T-cell (primary cell): ENCODE results near the gene PLXNA1. TPM values are rescaled to one million over a fixed set of nuclear protein-coding genes. Genes with fewer than 3 reads are reported as not detected.

Experiments
- ATAC-seq, 4 experiments: fragments of 200-7000 bp in 3 of 4; fragments of 150-1000 bp in 1 of 4; cut with Tn5 transposase; replicated peaks in 1 of 4; 1 replicate in 3 of 4; 2 replicates in 1 of 4; pipeline ENCODE4 v1.10.0; 2021; ENCODE audit warnings: moderate library complexity in 3 of 4, mild to moderate bottlenecking in 2 of 4, moderate number of reproducible peaks in 1 of 4
- CTCF ChIA-PET, 2 donors: fragments of 300-600 bp; sonication (Branson Sonifier 250); formaldehyde crosslinking; loops; one replicate each; lab custom pipeline; 2022; ENCODE audit warnings: antibody characterized with exemption in 2 of 2; lab: Charles Lee
- POLR2A ChIA-PET, 2 donors: fragments of 300-600 bp; sonication (Branson Sonifier 250); formaldehyde crosslinking; loops; one replicate each; lab custom pipeline; 2022; ENCODE audit warnings: antibody characterized with exemption in 2 of 2; lab: Charles Lee
- DNase-seq, 35 experiments: peaks; one replicate each; pipeline versions ENCODE4 v3.0.0 to v3.0.0-alpha.2; 2013 to 2023
- H3K27ac ChIP-seq: one replicate; pipeline ENCODE4 v1.5.1; 2013; ENCODE audit warnings: low read length
- H3K27me3 ChIP-seq, 2 experiments: replicated peaks in 1 of 2; 1 replicate in 1 of 2; 2 replicates in 1 of 2; pipeline versions ENCODE4 v1.6.1 to v1.7.0; 2013; ENCODE audit warnings: low read length in 1 of 2, mixed read lengths in 1 of 2; ENCODE audit not compliant: control insufficient read depth in 2 of 2, insufficient read depth in 2 of 2; ENCODE audit errors: extremely low read depth in 1 of 2
- H3K36me3 ChIP-seq, 2 donors: 1 replicate in 1 of 2; 2 replicates in 1 of 2; pipeline versions ENCODE4 v1.6.1 to v1.7.0; 2013; ENCODE audit warnings: low read length in 1 of 2; ENCODE audit not compliant: control insufficient read depth in 2 of 2, insufficient read depth in 1 of 2; ENCODE audit errors: extremely low read depth in 1 of 2
- H3K4me1 ChIP-seq, 2 experiments: 1 replicate in 1 of 2; 2 replicates in 1 of 2; pipeline versions ENCODE4 v1.6.1 to v1.7.0; 2013; ENCODE audit warnings: low read length in 2 of 2, mixed read lengths in 1 of 2; ENCODE audit not compliant: insufficient read depth in 2 of 2, control insufficient read depth in 1 of 2; ENCODE audit errors: extremely low read depth in 1 of 2
- H3K4me3 ChIP-seq, 2 donors: 1 replicate in 1 of 2; 2 replicates in 1 of 2; pipeline versions ENCODE4 v1.5.1 to v1.7.0; 2013; ENCODE audit warnings: mild to moderate bottlenecking in 2 of 2, low read length in 1 of 2, moderate library complexity in 1 of 2; ENCODE audit not compliant: control insufficient read depth in 1 of 2; ENCODE audit errors: extremely low read depth in 1 of 2
- H3K9me3 ChIP-seq: 2 replicates; pipeline ENCODE4 v1.7.0; 2013
- H3K27ac Mint-ChIP-seq, 2 donors: one replicate each; pipeline ENCODE4 v1.8.0; 2020 to 2021; ENCODE audit warnings: mild to moderate bottlenecking in 2 of 2, mixed read lengths in 2 of 2
- H3K27me3 Mint-ChIP-seq, 2 donors: one replicate each; pipeline ENCODE4 v1.8.0; 2021 to 2022; ENCODE audit warnings: mixed read lengths in 2 of 2
- H3K36me3 Mint-ChIP-seq: one replicate; pipeline ENCODE4 v1.8.0; 2021; ENCODE audit warnings: mixed read lengths
- H3K4me1 Mint-ChIP-seq, 3 donors: one replicate each; pipeline ENCODE4 v1.8.0; 2020 to 2022; ENCODE audit warnings: mixed read lengths in 3 of 3, mild to moderate bottlenecking in 1 of 3
- H3K4me3 Mint-ChIP-seq, 3 donors: one replicate each; pipeline ENCODE4 v1.8.0; 2020 to 2022; ENCODE audit warnings: mild to moderate bottlenecking in 3 of 3, mixed read lengths in 3 of 3, moderate library complexity in 3 of 3
- H3K9me3 Mint-ChIP-seq, 3 donors: one replicate each; pipeline ENCODE4 v1.8.0; 2020 to 2022; ENCODE audit warnings: mixed read lengths in 3 of 3
- WGBS: methylation state at CpG from one replicate; pipeline ENCODE4 v1.1.5; 2013; ENCODE audit warnings: missing lambda C conversion rate; ENCODE audit not compliant: insufficient coverage; 5-methylcytosine and 5-hydroxymethylcytosine counted together
- total RNA-seq, 35 experiments: library from RNA in 6 of 35; stranded (reverse) in 6 of 35; fragments of 120-200 nt in 1 of 35; gene quantifications; one replicate each; pipeline versions ENCODE4 v1.2.1 to v1.2.4 and lab custom pipeline; 2013 to 2026

PLXNA1 gene
- total RNA-seq, 5 donors from 2014 or later (not counting 1 experiment from before 2014, with no cell fraction given) = 10.9 to 16.9 (median 16.0) TPM

GRCh38 chr3:127012091-127012490 lies 29.2 kb downstream of the PLXNA1 start:
- H3K27ac Mint-ChIP-seq = no peak overlapping the region
- H3K4me1 Mint-ChIP-seq = no peaks in the 10 kb centered on the region
- no peak overlapping the region for H3K4me3 Mint-ChIP-seq
- no peak overlapping the region for H3K27ac ChIP-seq
- no peaks in the 10 kb centered on the region for H3K27me3 ChIP-seq
- ATAC-seq = no peak
- DNase-seq = no peak
- H3K36me3 ChIP-seq = peaks cover 4 to 11% of the 10 kb centered on the region in 2 donors
- H3K27me3 Mint-ChIP-seq = no peaks in the 10 kb centered on the region
- H3K9me3 ChIP-seq = no peaks in the 10 kb centered on the region
- ChIA-PET CTCF (no interaction called here), POLR2A (no interaction called here)
- H3K9me3 Mint-ChIP-seq = no peaks in the 10 kb centered on the region
- 87% methylated on average over 15 of the region's 15 CpGs for WGBS
- no peak overlapping the region for H3K4me3 ChIP-seq
- peaks cover 19% of the 10 kb centered on the region for H3K36me3 Mint-ChIP-seq
- no peaks in the 10 kb centered on the region for H3K4me1 ChIP-seq

- no peaks in the 10 kb centered on the region for H3K9me3 ChIP-seq
- peaks cover 7 to 10% of the 10 kb centered on the region in 2 donors for H3K36me3 ChIP-seq
- Mint-ChIP-seq H3K36me3 (peaks cover 19% of the 10 kb centered on the region), H3K9me3 (no peaks in the 10 kb centered on the region), H3K4me1 (no peaks in the 10 kb centered on the region), H3K4me3 (no peak overlapping the region), H3K27ac (no peak overlapping the region), H3K27me3 (no peaks in the 10 kb centered on the region)
- no peak overlapping the region for H3K4me3 ChIP-seq
- ChIA-PET POLR2A (no interaction called here), CTCF (no interaction called here)
- ATAC-seq (no peak), DNase-seq (no peak)
- 98% methylated on average over 7 of the region's 10 CpGs for WGBS
- H3K4me1 ChIP-seq = no peaks in the 10 kb centered on the region
- H3K27ac ChIP-seq = no peak overlapping the region
- H3K27me3 ChIP-seq = no peaks in the 10 kb centered on the region
These were observed 30.3 kb downstream of the PLXNA1 start for GRCh38 chr3:127013181-127013580.

- H3K27me3 Mint-ChIP-seq = no peaks in the 10 kb centered on the region
- no peak for DNase-seq
- WGBS = 82% methylated on average over 38 of the region's 50 CpGs
- CTCF ChIA-PET = no interaction called here
- no peaks in the 10 kb centered on the region for H3K9me3 Mint-ChIP-seq
- no peaks in the 10 kb centered on the region for H3K4me1 Mint-ChIP-seq
- H3K36me3 ChIP-seq = peaks cover 10% of the 10 kb centered on the region in 2 donors
- no peaks in the 10 kb centered on the region for H3K4me1 ChIP-seq
- no peaks in the 10 kb centered on the region for H3K27me3 ChIP-seq
- no peak for ATAC-seq
- POLR2A ChIA-PET = no interaction called here
- H3K4me3 ChIP-seq = no peak overlapping the region
- H3K27ac Mint-ChIP-seq = no peak overlapping the region
- peaks cover 23% of the 10 kb centered on the region for H3K36me3 Mint-ChIP-seq
- H3K27ac ChIP-seq = no peak overlapping the region
- no peak overlapping the region for H3K4me3 Mint-ChIP-seq
- no peaks in the 10 kb centered on the region for H3K9me3 ChIP-seq
These were observed 31.0 kb downstream of the PLXNA1 start for GRCh38 chr3:127013758-127014535.

- ChIA-PET CTCF (no interaction called here), POLR2A (no interaction called here)
- Mint-ChIP-seq H3K9me3 (no peaks in the 10 kb centered on the region), H3K36me3 (peaks cover 23% of the 10 kb centered on the region), H3K4me1 (no peaks in the 10 kb centered on the region), H3K27ac (no peak overlapping the region), H3K27me3 (no peaks in the 10 kb centered on the region), H3K4me3 (no peak overlapping the region)
- Histone ChIP-seq H3K36me3 (peaks cover 11 to 13% of the 10 kb centered on the region in 2 donors), H3K27ac (no peak overlapping the region), H3K4me1 (no peaks in the 10 kb centered on the region), H3K4me3 (no peak overlapping the region), H3K9me3 (no peaks in the 10 kb centered on the region), H3K27me3 (no peaks in the 10 kb centered on the region)
- 91% methylated on average over 23 of the region's 35 CpGs for WGBS
- DNase-seq (no peak), ATAC-seq (no peak)
These were observed 31.8 kb downstream of the PLXNA1 start for GRCh38 chr3:127014536-127015281.

GRCh38 chr3:127015282-127016042 lies 32.5 kb downstream of the PLXNA1 start:
- POLR2A ChIA-PET = no interaction called here
- Histone ChIP-seq H3K9me3 (no peaks in the 10 kb centered on the region), H3K27ac (no peak overlapping the region), H3K4me3 (no peak overlapping the region), H3K4me1 (no peaks in the 10 kb centered on the region), H3K36me3 (peaks cover 13 to 16% of the 10 kb centered on the region in 2 donors), H3K27me3 (no peaks in the 10 kb centered on the region)
- Mint-ChIP-seq H3K4me3 (no peak overlapping the region), H3K9me3 (no peaks in the 10 kb centered on the region), H3K27ac (no peak overlapping the region), H3K36me3 (peaks cover 26% of the 10 kb centered on the region), H3K27me3 (no peaks in the 10 kb centered on the region), H3K4me1 (no peaks in the 10 kb centered on the region)
- DNase-seq (no peak), ATAC-seq (no peak)
- CTCF ChIA-PET = no interaction called here
- WGBS = 84% methylated on average over 9 of the region's 17 CpGs

- H3K27me3 ChIP-seq = no peaks in the 10 kb centered on the region
- no peaks in the 10 kb centered on the region for H3K9me3 Mint-ChIP-seq
- H3K4me1 Mint-ChIP-seq = no peaks in the 10 kb centered on the region
- no peak overlapping the region for H3K27ac Mint-ChIP-seq
- no peaks in the 10 kb centered on the region for H3K27me3 Mint-ChIP-seq
- H3K9me3 ChIP-seq = no peaks in the 10 kb centered on the region
- no peaks in the 10 kb centered on the region for H3K4me1 ChIP-seq
- ChIA-PET CTCF (no interaction called here), POLR2A (no interaction called here)
- WGBS = 93% methylated on average over 9 of the region's 10 CpGs
- no peak overlapping the region for H3K27ac ChIP-seq
- H3K4me3 ChIP-seq = no peak overlapping the region
- H3K4me3 Mint-ChIP-seq = no peak overlapping the region
- DNase-seq (no peak), ATAC-seq (no peak)
- H3K36me3 Mint-ChIP-seq = peaks cover 26% of the 10 kb centered on the region
- H3K36me3 ChIP-seq = peaks cover 13 to 16% of the 10 kb centered on the region in 2 donors
These were observed 33.1 kb downstream of the PLXNA1 start for GRCh38 chr3:127016043-127016343.
